Right lobe of liver (tissue), 6 donors: Measurements from ENCODE around the gene ABHD2. TPM values are rescaled to one million over a fixed set of nuclear protein-coding genes. Genes with fewer than 3 reads are reported as not detected.

Experiments used
- ATAC-seq, 4 donors: fragments of 200-7000 bp; cut with Tn5 transposase; one replicate each; pipeline ENCODE4 v1.9.1; 2020; ENCODE audit warnings: mild to moderate bottlenecking in 4 of 4, moderate library complexity in 4 of 4
- DNase-seq, 3 donors: peaks; one replicate each; pipeline ENCODE4 v3.0.0-alpha.2; 2020
- H3K27ac ChIP-seq, 3 donors: fragments of 200-600 bp; one replicate each; pipeline ENCODE4 v1.8.0; 2022
- H3K27me3 ChIP-seq, 2 donors: fragments of 200-600 bp; one replicate each; pipeline ENCODE4 v1.8.0; 2022
- H3K36me3 ChIP-seq, 4 donors: fragments of 200-600 bp; sonication (generic) in 1 of 4; one replicate each; pipeline versions ENCODE4 v1.5.1 to v1.8.0; 2017 to 2022; ENCODE audit warnings: control low read depth in 1 of 4
- H3K4me1 ChIP-seq, 4 donors: fragments of 200-600 bp; sonication (generic) in 1 of 4; one replicate each; pipeline versions ENCODE4 v1.5.1 to v1.8.0; 2017 to 2022; ENCODE audit warnings: control low read depth in 1 of 4
- H3K4me3 ChIP-seq, 3 donors: fragments of 200-600 bp; one replicate each; pipeline ENCODE4 v1.8.0; 2022
- H3K9me3 ChIP-seq, 4 donors: fragments of 200-600 bp; sonication (generic) in 1 of 4; one replicate each; pipeline versions ENCODE4 v1.5.1 to v1.8.0; 2017 to 2022; ENCODE audit warnings: control low read depth in 1 of 4
- POLR2A ChIP-seq: fragments of 450-650 bp; IDR thresholded peaks from one replicate; pipeline ENCODE4 v1.6.1; 2017; ENCODE audit warnings: antibody characterized with exemption, mild to moderate bottlenecking
- WGBS: methylation state at CpG from one replicate; pipeline ENCODE4 v1.1.6; 2018; ENCODE audit warnings: low coverage, low lambda C conversion rate; ENCODE audit not compliant: insufficient coverage; ENCODE audit errors: missing lambda C conversion rate; 5-methylcytosine and 5-hydroxymethylcytosine counted together
- intact Hi-C, 2 donors: fragments of 100-400 bp; cut with DNase I; formaldehyde crosslinking; loops; one replicate each; pipeline versions ENCODE4 v1.11.2 to v1.14.1; 2022
- total RNA-seq, 6 experiments: library from RNA; depleted of rRNA in 2 of 6; stranded (reverse); fragments of >200 nt in 2 of 6; fragmentation: NEBNext Ultra II Directional in 3 of 6; extraction: Animal tissue kit (Norgen Biotek cat#: 25700) in 3 of 6; gene quantifications; one replicate each; pipeline versions ENCODE4 v1.1.0 to v1.2.4, GENCODE V29; 2016 to 2023
- TF ChIP-seq, protein P1 (sequence below), 4 donors: fragments of 200-600 bp in 3 of 4; fragments of 450-650 bp in 1 of 4; IDR thresholded peaks; one replicate each; pipeline versions ENCODE4 v1.5.1 to v1.8.0; 2016 to 2022; ENCODE audit warnings: antibody characterized with exemption in 4 of 4, mild to moderate bottlenecking in 2 of 4
- donor health status: DM: no; HTN: yes; CAD: no.
- donor health status: DM: no; HTN: no; CAD: no.
- donor health status: DM: no; HTN: no; CAD: no.
- donor health status: DM: no; HTN: yes; CAD: no.
- donor health status: DM: no; HTN: yes; CAD: no.

The ABHD2 gene
- total RNA-seq, 6 experiments from 2014 or later: 136 to 392 (median 315) TPM

- no peak for TF ChIP-seq POLR2A
- TF ChIP-seq, protein P1, sequence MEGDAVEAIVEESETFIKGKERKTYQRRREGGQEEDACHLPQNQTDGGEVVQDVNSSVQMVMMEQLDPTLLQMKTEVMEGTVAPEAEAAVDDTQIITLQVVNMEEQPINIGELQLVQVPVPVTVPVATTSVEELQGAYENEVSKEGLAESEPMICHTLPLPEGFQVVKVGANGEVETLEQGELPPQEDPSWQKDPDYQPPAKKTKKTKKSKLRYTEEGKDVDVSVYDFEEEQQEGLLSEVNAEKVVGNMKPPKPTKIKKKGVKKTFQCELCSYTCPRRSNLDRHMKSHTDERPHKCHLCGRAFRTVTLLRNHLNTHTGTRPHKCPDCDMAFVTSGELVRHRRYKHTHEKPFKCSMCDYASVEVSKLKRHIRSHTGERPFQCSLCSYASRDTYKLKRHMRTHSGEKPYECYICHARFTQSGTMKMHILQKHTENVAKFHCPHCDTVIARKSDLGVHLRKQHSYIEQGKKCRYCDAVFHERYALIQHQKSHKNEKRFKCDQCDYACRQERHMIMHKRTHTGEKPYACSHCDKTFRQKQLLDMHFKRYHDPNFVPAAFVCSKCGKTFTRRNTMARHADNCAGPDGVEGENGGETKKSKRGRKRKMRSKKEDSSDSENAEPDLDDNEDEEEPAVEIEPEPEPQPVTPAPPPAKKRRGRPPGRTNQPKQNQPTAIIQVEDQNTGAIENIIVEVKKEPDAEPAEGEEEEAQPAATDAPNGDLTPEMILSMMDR (IDR thresholded peaks at IDR 0.05): no peak
- no peak overlapping the region for H3K4me3 ChIP-seq
- H3K4me1 ChIP-seq: peaks cover 0 to 75% (median 31%) of the 10 kb centered on the region in 4 donors
- WGBS: 92% methylated on average over 3 of the region's 3 CpGs
- ATAC-seq: no peak
- intact Hi-C loops: no loop called here
- peaks cover 0 to 2% (median 0%) of the 10 kb centered on the region in 4 donors for H3K36me3 ChIP-seq
- no peaks in the 10 kb centered on the region for H3K9me3 ChIP-seq
- H3K27ac ChIP-seq: peak overlapping the region in 2 of 3 donors; percentile 50 to 76
- no peak for DNase-seq
- no peaks in the 10 kb centered on the region for H3K27me3 ChIP-seq
Measured at GRCh38 chr15:89099968-89100367, 11.7 kb downstream of the ABHD2 start.

GRCh38 chr15:89101302-89102193 lies 13.3 kb downstream of the ABHD2 start:
- peaks cover 0 to 75% (median 26%) of the 10 kb centered on the region in 4 donors for H3K4me1 ChIP-seq
- TF ChIP-seq, protein P1 (IDR thresholded peaks at IDR 0.05): no peak
- peak; percentile 24 for TF ChIP-seq POLR2A
- peaks cover 0 to 2% (median 0%) of the 10 kb centered on the region in 4 donors for H3K36me3 ChIP-seq
- no peaks in the 10 kb centered on the region for H3K9me3 ChIP-seq
- DNase-seq (peak in 2 of 3 donors; percentile 62 to 72), ATAC-seq (peak; percentile 48 to 76 (median 59))
- intact Hi-C loops: no loop called here
- no peaks in the 10 kb centered on the region for H3K27me3 ChIP-seq
- WGBS: 39% methylated on average over 8 of the region's 8 CpGs
- no peak overlapping the region for H3K4me3 ChIP-seq
- peak overlapping the region; percentile 50 to 80 (median 76) for H3K27ac ChIP-seq

- no peak for DNase-seq
- ATAC-seq: no peak
- TF ChIP-seq, protein P1 (IDR thresholded peaks at IDR 0.05): no peak
- TF ChIP-seq POLR2A: no peak
- intact Hi-C loops: no loop called here
- H3K36me3 ChIP-seq: peaks cover 0 to 6% (median 2%) of the 10 kb centered on the region in 4 donors
- no peaks in the 10 kb centered on the region for H3K27me3 ChIP-seq
- WGBS: 46% methylated on average over 4 of the region's 5 CpGs
- peaks cover 0 to 63% (median 18%) of the 10 kb centered on the region in 4 donors for H3K4me1 ChIP-seq
- no peaks in the 10 kb centered on the region for H3K9me3 ChIP-seq
- peak overlapping the region; percentile 2 to 76 (median 66) for H3K27ac ChIP-seq
- H3K4me3 ChIP-seq: no peak overlapping the region
Measured at GRCh38 chr15:89103481-89104171, 15.4 kb downstream of the ABHD2 start.

GRCh38 chr15:89104172-89104564 lies 15.9 kb downstream of the ABHD2 start:
- intact Hi-C loops: no loop called here
- Histone ChIP-seq H3K36me3 (peaks cover 0 to 6% (median 2%) of the 10 kb centered on the region in 4 donors), H3K4me3 (no peak overlapping the region), H3K4me1 (peaks cover 0 to 57% (median 17%) of the 10 kb centered on the region in 4 donors), H3K9me3 (no peaks in the 10 kb centered on the region), H3K27ac (peak overlapping the region; percentile 2 to 76 (median 66)), H3K27me3 (no peaks in the 10 kb centered on the region)
- peak; percentile 73 for TF ChIP-seq POLR2A
- TF ChIP-seq, protein P1 (IDR thresholded peaks at IDR 0.05): no peak
- peak in 2 of 4 donors; percentile 6 to 8 for ATAC-seq
- peak in 1 of 3 donors; percentile 82 for DNase-seq
- WGBS: 63% methylated on average over 2 of the region's 9 CpGs
